KMS-11 (cell line): ENCODE measurements around the gene PIAS4.

Source experiments
- H2AFZ ChIP-seq: fragments of 200-600 bp; sonication (generic); 2 replicates; pipeline ENCODE4 v1.6.1; 2016; ENCODE audit warnings: antibody characterized with exemption, mixed run types, low read depth
- H3K27ac ChIP-seq: fragments of 200-600 bp; sonication (generic); 2 replicates; pipeline ENCODE4 v1.6.1; 2016; ENCODE audit warnings: mild to moderate bottlenecking, mixed run types
- H3K27me3 ChIP-seq: fragments of 200-600 bp; sonication (generic); 2 replicates; pipeline ENCODE4 v1.6.1; 2017; ENCODE audit warnings: mild to moderate bottlenecking, low read depth, mixed run types, moderate library complexity; ENCODE audit not compliant: insufficient read depth
- H3K36me3 ChIP-seq: fragments of 200-600 bp; sonication (generic); 2 replicates; pipeline ENCODE4 v1.6.1; 2017; ENCODE audit warnings: mild to moderate bottlenecking, mixed run types; ENCODE audit not compliant: insufficient read depth
- H3K4me1 ChIP-seq: fragments of 200-600 bp; sonication (generic); 2 replicates; pipeline ENCODE4 v1.6.1; 2016; ENCODE audit warnings: mild to moderate bottlenecking, low read depth, mixed run types; ENCODE audit not compliant: poor library complexity, severe bottlenecking
- H3K4me2 ChIP-seq: fragments of 200-600 bp; sonication (generic); 2 replicates; pipeline ENCODE4 v1.7.0; 2016; ENCODE audit warnings: mild to moderate bottlenecking, mixed run types
- H3K4me3 ChIP-seq: fragments of 200-600 bp; sonication (generic); IDR thresholded peaks from 2 replicates; pipeline ENCODE4 v1.6.1; 2017; ENCODE audit warnings: low read depth, low read length, mixed read lengths; ENCODE audit not compliant: insufficient read depth
- H3K79me2 ChIP-seq: fragments of 200-600 bp; sonication (generic); 2 replicates; pipeline ENCODE4 v1.6.1; 2016; ENCODE audit warnings: low read depth, mixed run types; ENCODE audit not compliant: insufficient read depth
- H3K9ac ChIP-seq: fragments of 200-600 bp; sonication (generic); 2 replicates; pipeline ENCODE4 v1.6.1; 2016; ENCODE audit warnings: mild to moderate bottlenecking, mixed run types
- H4K20me1 ChIP-seq: fragments of 200-600 bp; sonication (generic); 2 replicates; pipeline ENCODE4 v1.6.1; 2016; ENCODE audit warnings: mild to moderate bottlenecking, mixed run types; ENCODE audit not compliant: insufficient read depth
- CTCF ChIP-seq: fragments of 200-600 bp; sonication (generic); conservative IDR thresholded peaks from 2 replicates; pipeline ENCODE4 v1.6.1; 2017; ENCODE audit warnings: low read depth, mild to moderate bottlenecking, antibody characterized with exemption, low read length, moderate library complexity, mixed read lengths

Gene PIAS4

GRCh38 chr19:3975144-3975543 lies 32.4 kb upstream of the PIAS4 start:
- H3K36me3 ChIP-seq, result peaks cover 22% of the 10 kb centered on the region; the same call in 1 of the 2 replicates
- peaks cover 25% of the 10 kb centered on the region; the same call in 1 of the 2 replicates for H3K79me2 ChIP-seq
- no peak overlapping the region for H3K4me2 ChIP-seq
- no peak overlapping the region for H3K9ac ChIP-seq
- H3K4me3 ChIP-seq, result no peak overlapping the region
- peaks cover 9% of the 10 kb centered on the region for H3K4me1 ChIP-seq
- no peaks in the 10 kb centered on the region for H3K27me3 ChIP-seq
- H3K27ac ChIP-seq, result no peak overlapping the region
- no peak overlapping the region for H2AFZ ChIP-seq
- H4K20me1 ChIP-seq, result 0 out of 2 replicates have a peak, but pooled peaks cover 8% of the 10 kb centered on the region
- TF ChIP-seq CTCF, result no peak

GRCh38 chr19:3975637-3976087 lies 31.9 kb upstream of the PIAS4 start:
- H3K27ac ChIP-seq, result no peak overlapping the region

GRCh38 chr19:3976495-3977241 lies 30.9 kb upstream of the PIAS4 start:
- TF ChIP-seq CTCF, result no peak
- H4K20me1 ChIP-seq, result peaks cover 18% of the 10 kb centered on the region
- H3K4me1 ChIP-seq, result peaks cover 3% of the 10 kb centered on the region
- H3K27ac ChIP-seq, result no peak overlapping the region
- peaks cover 39% of the 10 kb centered on the region for H3K79me2 ChIP-seq
- H3K4me3 ChIP-seq, result no peak overlapping the region
- H3K36me3 ChIP-seq, result peaks cover 37% of the 10 kb centered on the region; the same call in 1 of the 2 replicates
- H3K27me3 ChIP-seq, result no peaks in the 10 kb centered on the region
- H3K9ac ChIP-seq, result no peak overlapping the region
- H3K4me2 ChIP-seq, result no peak overlapping the region
- no peak overlapping the region for H2AFZ ChIP-seq

More at GRCh38 chr19:3975637-3976087, 31.9 kb upstream of the PIAS4 start:
- H3K27me3 ChIP-seq, result no peaks in the 10 kb centered on the region
- peaks cover 29% of the 10 kb centered on the region for H3K79me2 ChIP-seq
- no peak overlapping the region for H3K4me2 ChIP-seq
- no peak for TF ChIP-seq CTCF
- H3K9ac ChIP-seq, result no peak overlapping the region
- no peak overlapping the region for H3K4me3 ChIP-seq
- H3K36me3 ChIP-seq, result peaks cover 27% of the 10 kb centered on the region; the same call in 1 of the 2 replicates
- peaks cover 13% of the 10 kb centered on the region for H4K20me1 ChIP-seq
- H2AFZ ChIP-seq, result no peak overlapping the region
- peaks cover 8% of the 10 kb centered on the region for H3K4me1 ChIP-seq

GRCh38 chr19:3977242-3978143 lies 30.0 kb upstream of the PIAS4 start:
- Histone ChIP-seq H3K9ac (no peak overlapping the region), H3K4me1 (no peaks in the 10 kb centered on the region), H3K27me3 (no peaks in the 10 kb centered on the region), H3K4me2 (no peak overlapping the region), H3K4me3 (no peak overlapping the region), H4K20me1 (peaks cover 18% of the 10 kb centered on the region), H3K79me2 (peaks cover 48% of the 10 kb centered on the region), H3K36me3 (peaks cover 43% of the 10 kb centered on the region; the same call in 1 of the 2 replicates), H3K27ac (no peak overlapping the region), H2AFZ (no peak overlapping the region)
- no peak for TF ChIP-seq CTCF
